Measurements from ENCODE around the gene LRRC7. TPM values are rescaled to one million over a fixed set of nuclear protein-coding genes. Genes with fewer than 3 reads are reported as not detected.

Gene LRRC7
- polyA plus RNA-seq, 1 experiment, result 0.22 TPM

- H3K27me3 ChIP-seq (ENCODE audit: control insufficient read depth, insufficient read depth, low read length), result no peaks in the 10 kb centered on the region
- DNase-seq (ENCODE audit: low read depth), result no peak
- no peaks in the 10 kb centered on the region for H3K36me3 ChIP-seq (ENCODE audit: control insufficient read depth, insufficient read depth, low read length)
- POLR2A ChIA-PET, result no interaction called here
- H3K4me3 ChIP-seq (ENCODE audit: low read depth, low read length), result no peak overlapping the region
- CTCF ChIA-PET, result no interaction called here
- no peak for TF ChIP-seq CTCF (IDR thresholded peaks at IDR 0.05; ENCODE audit: insufficient read depth, low read depth, low read length)
Measured at GRCh38 chr1:69673321-69673720, 105.6 kb downstream of the LRRC7 start.

- DNase-seq (ENCODE audit: low read depth), result no peak
- no peaks in the 10 kb centered on the region for H3K27me3 ChIP-seq (ENCODE audit: control insufficient read depth, insufficient read depth, low read length)
- TF ChIP-seq CTCF (IDR thresholded peaks at IDR 0.05; ENCODE audit: insufficient read depth, low read depth, low read length), result no peak
- no peaks in the 10 kb centered on the region for H3K36me3 ChIP-seq (ENCODE audit: control insufficient read depth, insufficient read depth, low read length)
- ChIA-PET POLR2A (no interaction called here), CTCF (no interaction called here)
- no peak overlapping the region for H3K4me3 ChIP-seq (ENCODE audit: low read depth, low read length)
Measured at GRCh38 chr1:69679965-69680364, 112.2 kb downstream of the LRRC7 start.

- Histone ChIP-seq H3K36me3 (ENCODE audit: control insufficient read depth, insufficient read depth, low read length) (no peaks in the 10 kb centered on the region), H3K27me3 (ENCODE audit: control insufficient read depth, insufficient read depth, low read length) (no peaks in the 10 kb centered on the region), H3K4me3 (ENCODE audit: low read depth, low read length) (no peak overlapping the region)
- ChIA-PET CTCF (no interaction called here), POLR2A (no interaction called here)
- no peak for DNase-seq (ENCODE audit: low read depth)
- no peak for TF ChIP-seq CTCF (IDR thresholded peaks at IDR 0.05; ENCODE audit: insufficient read depth, low read depth, low read length)
Measured at GRCh38 chr1:69686367-69686984, 118.8 kb downstream of the LRRC7 start.

- no peak for DNase-seq (ENCODE audit: low read depth)
- no peaks in the 10 kb centered on the region for H3K27me3 ChIP-seq (ENCODE audit: control insufficient read depth, insufficient read depth, low read length)
- CTCF ChIA-PET, result no interaction called here
- POLR2A ChIA-PET, result no interaction called here
- H3K4me3 ChIP-seq (ENCODE audit: low read depth, low read length), result no peak overlapping the region
- no peaks in the 10 kb centered on the region for H3K36me3 ChIP-seq (ENCODE audit: control insufficient read depth, insufficient read depth, low read length)
- TF ChIP-seq CTCF (IDR thresholded peaks at IDR 0.05; ENCODE audit: insufficient read depth, low read depth, low read length), result no peak
Measured at GRCh38 chr1:69688193-69688592, 120.5 kb downstream of the LRRC7 start.

- no peak for TF ChIP-seq CTCF (IDR thresholded peaks at IDR 0.05; ENCODE audit: insufficient read depth, low read depth, low read length)
- Histone ChIP-seq H3K36me3 (ENCODE audit: control insufficient read depth, insufficient read depth, low read length) (no peaks in the 10 kb centered on the region), H3K4me3 (ENCODE audit: low read depth, low read length) (no peak overlapping the region), H3K27me3 (ENCODE audit: control insufficient read depth, insufficient read depth, low read length) (no peaks in the 10 kb centered on the region)
- ChIA-PET POLR2A (no interaction called here), CTCF (no interaction called here)
- DNase-seq (ENCODE audit: low read depth), result no peak
Measured at GRCh38 chr1:69691179-69691578, 123.5 kb downstream of the LRRC7 start.
